Activated T-cell treated with anti-CD3 and anti-CD28 coated beads for 48 hours (primary cell): ENCODE data around the gene LRRFIP1.

Experiments
- DNase-seq: peaks from one replicate; pipeline ENCODE4 v3.0.0-alpha.2; 2020; ENCODE audit warnings: low read depth

The LRRFIP1 gene

DNA sequence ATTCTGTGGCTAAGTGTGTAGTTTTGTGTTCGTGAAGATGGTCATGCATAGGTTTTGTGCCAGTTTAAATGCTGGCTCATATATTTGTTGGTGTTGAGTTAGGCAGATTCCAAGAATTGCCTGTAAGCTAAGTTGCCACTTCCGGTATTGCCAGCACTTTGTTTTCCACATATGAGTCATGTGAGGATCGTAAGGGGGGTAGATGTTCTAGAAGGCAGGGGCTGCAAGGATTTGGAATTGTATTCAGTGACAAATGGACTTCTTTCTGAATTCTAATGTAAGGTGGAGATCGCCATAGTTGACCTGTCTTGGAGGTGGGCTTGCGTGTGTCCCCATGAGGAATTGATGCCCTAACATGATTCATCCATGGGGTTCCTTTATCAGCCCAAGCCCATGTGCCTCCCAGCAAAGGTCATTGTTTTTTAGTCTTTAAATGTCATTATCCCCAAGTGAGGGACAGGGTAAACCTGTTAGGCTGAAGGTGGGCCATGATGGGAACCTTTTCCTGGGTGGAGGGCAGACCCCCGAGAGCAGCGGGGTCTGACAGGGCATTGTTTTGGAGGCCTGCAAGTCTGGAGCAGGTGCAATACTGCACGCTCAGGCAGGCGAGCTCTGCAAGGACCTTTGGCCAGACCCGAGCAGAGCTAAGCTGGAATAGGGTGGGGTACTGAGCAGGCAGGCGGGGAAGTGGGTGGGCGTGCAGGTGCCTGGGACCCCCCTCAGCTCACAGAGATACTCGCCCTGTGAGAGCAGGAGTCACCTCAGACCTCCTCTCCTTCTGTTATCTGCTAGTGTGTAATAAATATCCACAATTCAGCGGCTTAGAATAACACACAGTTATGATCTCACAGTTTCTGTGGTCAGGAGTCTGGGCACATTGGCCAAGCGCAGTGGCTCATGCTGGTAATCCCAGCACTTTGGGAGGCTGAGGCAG lies 77.4 kb downstream of the LRRFIP1 start:
- DNase-seq = no peak

DNA sequence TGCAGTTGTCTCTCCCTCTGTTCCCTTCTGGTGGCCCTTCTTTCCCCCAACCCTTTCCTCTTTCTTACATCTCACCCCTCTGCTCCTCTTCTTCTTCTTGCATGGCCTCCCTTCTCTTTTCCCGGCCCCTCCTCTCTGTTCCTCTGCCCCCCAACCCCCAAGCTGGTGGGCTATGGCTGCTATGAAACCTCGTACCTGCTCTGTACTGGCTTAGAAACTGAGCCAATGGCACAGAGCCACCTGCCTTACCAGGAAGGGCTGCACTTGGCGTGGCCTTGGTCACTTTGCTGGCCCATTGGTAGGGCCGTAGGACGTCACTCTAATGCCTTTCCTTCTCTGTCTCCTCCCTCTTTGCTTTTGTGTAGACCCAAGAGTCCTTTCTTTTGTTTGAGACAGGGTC lies 78.9 kb downstream of the LRRFIP1 start:
- DNase-seq = no peak

DNA sequence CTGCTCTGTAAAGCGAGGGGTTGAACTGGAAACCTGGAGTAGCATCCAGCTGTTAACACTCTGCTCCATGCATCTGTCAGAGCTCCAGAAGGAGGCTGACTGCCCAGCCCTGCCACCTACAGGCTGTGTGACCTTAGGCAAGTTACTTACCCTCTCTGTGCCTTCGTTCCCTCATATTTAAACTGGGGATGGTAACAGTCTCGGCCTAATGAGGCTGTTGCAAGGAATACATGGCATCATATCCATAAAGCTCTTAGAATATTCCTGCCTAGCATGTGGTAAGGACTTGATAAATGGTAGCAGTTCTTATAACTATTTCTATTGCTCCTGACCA lies 80.6 kb downstream of the LRRFIP1 start:
- no peak for DNase-seq

DNA sequence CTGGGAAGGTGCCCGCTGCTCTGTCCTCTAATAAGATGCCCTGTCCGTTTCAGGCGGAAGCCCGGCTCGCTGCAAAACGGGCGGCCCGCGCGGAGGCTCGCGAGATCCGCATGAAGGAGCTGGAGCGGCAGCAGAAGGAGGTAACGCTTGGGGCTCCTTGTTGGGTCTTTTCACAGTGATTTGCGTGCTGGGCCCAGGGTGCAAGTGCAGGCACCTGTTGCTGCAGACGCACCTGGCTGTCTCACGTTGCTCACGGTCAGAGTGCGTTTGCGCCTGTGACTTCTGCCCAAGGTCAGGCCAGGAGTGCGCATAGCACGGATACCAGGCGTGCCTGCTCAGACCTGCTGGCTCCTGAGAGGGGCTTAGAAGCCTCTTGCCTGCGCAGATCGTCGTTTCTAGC lies 81.1 kb downstream of the LRRFIP1 start:
- DNase-seq = no peak

DNA sequence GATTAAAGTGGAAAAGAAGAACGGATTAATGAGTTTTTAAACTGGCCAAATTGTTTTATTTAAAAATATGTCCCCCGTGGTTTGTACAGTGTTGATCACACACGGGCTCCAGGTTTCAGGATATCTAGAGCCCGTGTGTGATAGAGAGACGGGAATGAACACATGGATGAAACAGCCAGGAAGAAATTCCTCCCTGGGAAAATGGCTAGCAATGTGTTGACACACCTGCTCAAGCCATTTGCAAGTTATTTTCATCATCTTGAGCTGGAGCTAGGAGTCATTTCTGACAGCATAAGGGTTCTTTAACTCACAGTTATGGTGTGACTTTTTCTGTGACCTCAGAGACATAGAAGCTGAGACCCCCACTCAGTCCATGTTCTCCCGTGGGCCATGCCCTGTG lies 81.6 kb downstream of the LRRFIP1 start:
- DNase-seq = no peak

DNA sequence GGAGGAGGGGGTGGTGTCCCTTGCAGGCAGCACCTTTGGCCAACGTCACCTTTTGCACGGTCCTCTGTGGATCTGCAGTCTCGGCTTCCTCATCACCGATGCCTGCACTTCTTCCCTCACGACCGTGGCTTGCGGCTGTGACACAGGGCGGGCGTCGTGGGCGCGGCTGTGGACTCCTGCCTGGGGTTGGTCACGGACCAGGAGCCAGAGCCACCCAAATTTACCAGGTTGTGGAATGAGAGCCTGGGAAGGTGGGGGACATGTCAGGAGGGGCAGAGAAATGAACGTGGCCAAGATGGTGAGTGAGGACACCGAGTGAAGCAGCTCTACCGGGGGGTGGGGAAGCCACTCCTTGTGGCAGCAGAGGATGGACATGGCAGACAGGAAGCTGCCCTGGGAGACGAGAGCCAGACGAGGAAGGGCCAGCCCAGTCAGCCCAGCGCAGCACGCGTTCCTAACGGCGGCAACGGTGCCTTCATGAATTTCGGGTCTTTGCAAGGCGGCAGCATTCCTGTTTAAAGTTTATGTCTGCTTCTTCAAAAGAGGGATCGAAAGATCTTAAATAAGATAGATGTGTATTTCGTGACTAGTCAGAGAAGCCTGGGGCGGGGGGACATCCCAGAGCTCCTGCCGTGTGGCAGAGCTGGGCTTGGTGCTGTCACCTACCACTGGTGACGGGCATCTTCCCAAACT lies 84.2 kb downstream of the LRRFIP1 start:
- no peak for DNase-seq

DNA sequence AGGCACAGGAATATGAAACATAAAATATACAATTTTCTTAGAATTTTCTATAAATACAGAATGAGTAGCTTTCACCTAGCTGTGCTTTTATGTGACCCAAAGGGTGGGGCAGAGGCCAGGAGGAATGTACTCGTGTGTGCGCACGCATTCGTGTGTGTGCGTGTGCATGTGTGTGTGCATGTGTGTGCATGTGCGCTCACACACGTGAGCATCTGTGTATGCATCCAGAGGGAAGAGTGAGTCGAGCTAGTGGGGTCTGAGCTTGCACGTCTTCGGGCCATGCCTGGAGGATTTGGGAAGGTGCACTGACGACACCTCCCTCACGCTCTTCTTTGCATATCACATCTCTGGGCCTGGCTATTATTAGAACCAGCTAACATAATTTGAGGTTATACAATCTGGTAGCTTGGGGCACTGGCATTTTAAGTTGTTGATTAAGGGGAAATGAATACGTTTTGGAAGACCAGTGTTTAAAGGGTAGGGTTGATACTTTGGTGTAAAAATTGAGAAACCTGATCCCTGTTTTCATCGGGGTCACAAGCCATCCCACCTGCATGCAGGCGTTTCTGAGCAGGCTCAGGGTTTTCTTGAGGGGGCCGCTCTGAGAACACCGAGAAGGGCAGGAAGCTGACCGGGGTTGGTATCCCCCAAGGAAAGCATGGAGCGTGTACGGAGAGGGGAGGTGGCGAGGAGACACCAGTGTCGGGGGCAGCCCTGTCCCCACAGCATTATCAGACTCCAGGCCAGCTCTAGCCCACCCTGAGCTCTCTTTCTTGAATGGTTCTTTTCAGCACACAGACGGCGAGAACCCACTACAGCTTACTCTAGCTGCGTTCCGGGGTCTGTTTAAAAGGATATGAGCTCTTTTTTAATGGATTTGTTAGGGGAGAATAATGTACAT lies 85.3 kb downstream of the LRRFIP1 start:
- no peak for DNase-seq

DNA sequence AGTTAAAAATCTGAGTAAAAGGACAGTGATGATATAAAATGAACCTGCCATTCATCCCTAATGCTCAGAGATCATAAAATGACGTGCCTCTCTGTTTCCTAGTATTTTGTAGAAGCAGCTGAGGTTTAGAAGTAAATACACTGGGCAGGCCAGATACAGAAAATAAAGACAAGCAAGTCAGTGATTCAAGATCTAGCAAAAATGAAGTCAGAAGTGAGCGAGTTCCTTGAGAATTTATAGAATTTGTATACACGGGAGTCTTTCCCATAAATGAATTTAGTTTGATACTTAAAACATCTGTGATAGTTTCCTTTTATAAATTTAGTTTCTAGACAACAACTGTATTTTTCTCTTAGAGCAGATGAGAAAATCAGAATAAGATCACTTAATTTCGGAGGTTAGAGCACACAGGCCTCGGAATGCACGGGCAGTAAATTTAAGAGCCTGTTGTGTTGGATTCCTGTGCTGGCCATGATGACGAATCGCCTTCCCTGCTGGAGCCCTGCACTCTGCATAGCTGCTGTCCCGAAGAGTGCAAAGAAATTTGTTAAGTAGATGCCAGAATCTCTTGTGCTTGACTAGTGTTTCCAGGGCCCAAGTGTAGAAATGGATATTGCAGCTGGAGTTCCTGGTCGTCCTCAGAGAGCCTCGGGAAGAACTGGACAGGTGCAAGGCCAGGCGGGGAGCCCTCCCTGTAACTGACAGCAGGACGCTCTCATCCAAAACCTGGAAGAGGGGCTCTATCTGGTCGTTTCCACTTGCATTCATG lies 87.5 kb downstream of the LRRFIP1 start:
- no peak for DNase-seq

DNA sequence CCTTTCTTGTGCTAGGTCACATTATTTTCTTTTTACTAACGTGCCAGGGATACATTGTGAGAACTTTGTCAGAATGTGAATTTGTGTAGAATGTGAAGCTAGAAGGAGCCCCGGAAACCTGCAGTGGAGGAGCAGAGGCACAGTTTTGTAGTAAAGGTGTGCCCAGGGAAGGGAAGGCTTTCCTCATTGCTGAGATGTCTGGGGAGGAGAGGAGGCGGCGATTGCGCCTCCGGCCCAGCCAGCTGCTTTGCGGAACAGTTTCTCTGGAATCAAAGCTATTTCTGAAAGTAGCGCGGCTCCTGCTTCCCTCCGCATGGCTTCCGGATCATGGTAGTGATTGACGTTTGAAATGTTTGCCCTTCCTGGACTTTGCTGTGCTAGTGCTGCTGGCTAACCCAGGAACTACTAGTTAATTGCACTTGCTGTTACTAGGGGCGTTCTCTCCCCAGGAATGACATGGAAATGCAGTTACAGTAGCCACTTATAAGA lies 88.1 kb downstream of the LRRFIP1 start:
- DNase-seq = no peak

DNA sequence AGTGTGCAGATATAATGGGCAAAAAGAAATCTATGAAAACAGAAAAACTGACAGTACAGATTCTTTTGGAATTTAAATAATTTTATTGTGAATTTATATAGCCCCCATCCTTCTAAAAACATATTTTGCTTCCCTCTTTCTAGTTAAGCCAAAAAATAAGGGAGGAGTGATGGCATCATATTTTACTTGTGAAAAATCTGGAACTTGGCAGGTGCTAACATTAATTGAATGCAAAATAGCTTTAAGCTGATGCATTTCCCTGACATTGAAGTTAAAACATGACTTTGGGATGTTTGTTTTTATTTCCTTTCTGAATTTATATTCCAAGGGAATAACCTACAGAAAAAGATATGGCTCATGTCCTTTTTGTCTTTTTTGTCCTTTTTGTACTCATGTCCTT lies 88.6 kb downstream of the LRRFIP1 start:
- DNase-seq = no peak

DNA sequence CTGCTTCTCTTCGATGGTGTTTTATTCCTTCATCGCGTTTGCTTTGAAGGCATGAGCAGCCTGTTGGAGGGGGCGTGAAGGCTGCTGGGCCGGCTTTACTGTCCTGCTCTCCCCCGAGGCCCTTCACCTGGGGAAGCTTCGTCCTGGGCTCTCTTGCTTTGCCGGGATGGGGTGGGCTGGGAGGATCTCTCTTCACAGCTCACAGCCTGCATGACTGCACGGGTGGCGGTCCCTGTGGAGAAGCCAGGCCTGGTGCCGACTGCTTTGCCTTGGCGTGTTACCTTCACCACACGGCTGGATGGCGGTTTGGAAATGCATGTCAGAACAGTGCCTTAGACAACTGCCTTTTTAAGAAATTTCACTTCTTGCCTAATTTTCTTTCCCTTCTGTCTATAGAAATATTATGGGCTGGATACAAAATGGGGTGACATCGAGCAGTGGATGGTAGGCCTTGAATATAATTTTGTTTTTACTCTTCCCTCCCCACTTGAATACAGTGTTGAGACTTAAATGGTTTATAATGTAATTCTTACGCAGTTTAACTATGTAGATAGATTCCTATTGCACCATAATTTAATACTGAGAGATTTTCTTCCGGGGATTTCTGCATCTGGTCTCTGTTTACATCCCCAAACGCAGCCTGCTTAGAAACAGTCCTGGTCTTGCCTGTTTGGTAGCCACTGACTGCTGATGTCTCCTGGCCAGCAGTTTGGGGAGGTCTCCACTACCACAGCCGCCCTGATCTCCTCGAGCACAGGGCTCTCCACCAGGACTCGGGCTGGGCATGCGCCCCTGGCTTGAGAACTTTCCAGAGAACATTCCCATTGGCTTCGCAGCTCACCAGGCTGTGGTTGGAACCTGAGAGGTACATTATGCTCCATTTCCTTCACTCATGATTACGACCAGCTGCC lies 90.2 kb downstream of the LRRFIP1 start:
- DNase-seq = no peak

DNA sequence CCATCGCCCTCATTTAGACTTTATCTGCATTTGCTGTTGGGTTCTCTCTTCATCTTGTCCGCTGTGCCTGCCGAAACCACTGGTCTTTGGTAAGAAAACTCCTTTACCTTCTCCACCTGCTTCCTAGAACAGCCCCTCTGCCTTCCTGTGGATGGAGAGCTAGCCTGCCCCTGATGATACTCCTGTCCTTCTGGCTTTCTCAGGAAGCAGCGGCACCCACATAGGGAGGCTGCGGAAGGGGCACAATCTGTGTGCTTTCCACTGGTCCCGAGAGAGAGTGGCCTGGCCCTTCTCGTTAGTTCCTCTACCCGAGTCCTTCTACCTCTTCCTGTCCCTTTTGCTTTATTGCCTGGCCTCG lies 90.9 kb downstream of the LRRFIP1 start:
- DNase-seq = no peak

DNA sequence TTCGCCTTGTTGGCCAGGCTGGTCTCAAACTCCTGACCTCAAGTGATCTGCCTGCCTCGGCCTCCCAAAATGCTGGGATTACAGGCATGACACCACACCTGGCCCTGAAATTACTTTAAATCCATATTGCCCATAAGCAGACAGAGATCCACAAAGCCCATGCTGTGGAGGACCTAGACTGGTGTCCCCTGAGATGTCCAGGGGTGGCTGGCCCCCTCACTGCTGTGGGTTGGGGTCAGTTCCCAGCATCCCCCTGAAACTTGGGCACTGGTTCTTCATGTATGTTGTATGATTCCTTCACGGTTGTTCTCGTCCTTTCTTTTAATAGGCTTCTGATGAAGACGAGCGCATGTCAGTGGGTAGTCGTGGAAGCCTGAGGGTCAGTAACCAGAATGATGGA lies 93.1 kb downstream of the LRRFIP1 start:
- no peak for DNase-seq

DNA sequence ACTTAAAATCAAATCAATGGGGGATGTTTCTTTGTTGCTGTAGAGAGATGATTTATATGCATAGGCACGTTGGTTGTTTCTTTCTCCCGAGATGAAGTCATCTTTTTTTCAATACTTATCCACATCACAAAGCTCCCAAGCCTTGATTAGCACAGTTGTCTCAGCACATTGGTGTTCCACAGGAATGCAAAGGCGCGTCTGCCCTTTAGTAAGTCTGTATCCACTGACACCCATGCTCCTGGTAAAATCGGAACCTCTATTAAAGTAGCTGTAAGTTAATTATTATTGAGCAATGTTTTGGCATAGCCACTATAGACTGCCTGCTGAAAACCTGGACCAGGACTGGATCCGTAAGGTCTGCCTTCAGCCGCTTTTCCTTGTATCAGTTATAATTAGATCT lies 93.6 kb downstream of the LRRFIP1 start:
- DNase-seq = no peak

DNA sequence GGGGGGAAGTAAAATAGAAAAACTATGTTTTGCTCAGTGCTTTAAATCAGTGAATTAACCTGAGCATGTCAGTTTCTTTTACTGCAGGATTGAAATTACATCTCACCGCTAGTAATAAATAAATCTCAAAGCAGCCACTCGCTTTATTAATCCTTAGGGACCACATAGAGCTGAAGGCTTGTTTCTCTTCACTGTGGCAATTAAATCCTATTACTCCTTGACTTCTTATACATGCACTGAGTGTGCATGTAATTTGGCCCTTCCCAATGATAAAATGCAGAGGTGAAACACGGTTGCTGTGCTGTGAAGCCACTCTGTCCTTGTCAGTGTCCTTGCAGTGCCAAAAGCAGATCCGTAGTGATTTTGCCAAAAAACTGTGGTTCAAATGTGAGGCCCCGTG lies 94.1 kb downstream of the LRRFIP1 start:
- no peak for DNase-seq

DNA sequence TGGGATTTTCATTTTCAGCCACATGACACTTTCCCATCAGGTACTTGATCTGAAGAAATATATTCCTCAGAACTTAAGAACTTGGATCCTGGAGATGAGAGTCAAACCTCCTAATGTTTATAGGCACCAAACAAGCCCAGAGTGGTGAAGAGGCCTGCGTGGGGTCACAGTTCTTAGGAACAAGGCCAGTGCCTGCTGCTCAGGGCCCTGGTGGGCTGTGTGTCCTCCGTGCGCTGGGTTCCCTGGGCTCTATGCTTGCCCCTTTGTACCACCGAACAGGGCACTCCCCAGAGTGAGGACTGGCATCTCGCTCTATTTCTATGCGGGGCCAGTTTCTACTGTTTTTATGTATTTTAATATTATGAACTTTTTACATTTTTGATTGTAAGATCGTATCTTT lies 95.2 kb downstream of the LRRFIP1 start:
- DNase-seq = no peak

DNA sequence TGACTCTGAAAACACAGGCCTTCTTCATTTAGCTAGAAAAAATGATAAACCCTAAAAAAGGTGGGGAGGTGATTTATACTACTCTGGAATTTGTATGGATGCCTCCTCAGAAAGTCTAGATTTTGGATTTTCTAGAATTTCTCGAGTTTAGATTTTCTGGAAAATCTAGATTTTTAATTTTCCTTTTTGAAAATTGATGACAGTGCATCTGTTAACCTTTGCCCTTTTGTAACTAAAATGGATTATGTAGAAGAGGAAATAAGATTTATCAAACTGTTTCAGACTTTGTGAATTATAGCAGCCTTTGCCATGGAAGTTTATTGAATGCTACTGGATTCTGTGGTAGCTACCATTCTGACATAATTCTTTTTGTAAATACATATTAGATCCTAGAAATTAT lies 95.6 kb downstream of the LRRFIP1 start:
- DNase-seq = no peak

DNA sequence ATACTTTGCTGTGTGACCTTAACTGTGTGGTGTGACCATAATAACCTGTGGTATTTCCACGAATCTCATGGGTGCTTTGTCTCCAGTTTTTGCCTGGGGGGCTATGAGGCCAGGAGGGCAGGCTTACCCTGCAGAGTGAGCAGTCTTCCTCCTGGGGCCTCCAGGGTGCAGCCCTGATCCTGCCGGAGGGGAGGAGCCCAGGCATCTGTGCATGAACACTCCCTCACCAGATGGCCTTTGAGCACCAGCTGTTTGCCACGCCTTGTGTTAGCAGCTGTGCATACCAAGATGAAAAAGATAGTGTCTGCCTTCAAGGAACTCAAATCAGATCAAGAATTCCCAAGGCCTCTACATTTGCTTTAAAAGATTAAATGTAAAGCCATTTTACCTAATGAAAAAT lies 96.2 kb downstream of the LRRFIP1 start:
- DNase-seq = no peak

DNA sequence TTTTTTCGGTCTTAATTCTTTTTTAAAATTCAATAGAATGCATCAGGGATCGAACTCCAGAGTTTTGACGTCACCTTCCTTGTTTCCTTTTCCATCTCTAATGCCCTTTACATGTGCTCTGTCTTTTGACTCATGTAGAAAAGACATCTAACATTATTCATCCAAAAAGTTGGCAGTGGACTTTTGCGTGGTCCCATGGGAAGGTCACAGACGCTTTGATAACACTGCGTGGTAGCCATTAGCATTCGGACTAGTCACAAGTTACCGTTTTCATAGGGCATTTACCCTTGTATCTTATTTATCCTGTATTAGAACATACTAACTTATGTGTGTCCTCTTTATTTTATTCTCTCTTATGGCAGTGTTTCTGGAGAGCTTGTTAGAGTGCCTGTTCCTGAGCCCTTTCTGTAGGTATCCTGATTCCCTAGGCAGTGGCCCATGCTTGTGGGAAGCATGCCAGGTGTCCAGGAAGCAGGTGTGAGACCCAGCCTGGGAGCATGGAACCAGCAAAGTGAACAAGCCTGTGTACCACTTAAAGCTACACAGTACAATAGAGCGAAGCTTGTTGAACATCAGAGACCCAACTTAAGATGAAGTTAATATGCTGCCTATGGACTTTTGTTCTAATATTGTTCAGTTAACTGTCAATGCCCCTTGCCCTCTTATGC lies 97.6 kb downstream of the LRRFIP1 start:
- no peak for DNase-seq

DNA sequence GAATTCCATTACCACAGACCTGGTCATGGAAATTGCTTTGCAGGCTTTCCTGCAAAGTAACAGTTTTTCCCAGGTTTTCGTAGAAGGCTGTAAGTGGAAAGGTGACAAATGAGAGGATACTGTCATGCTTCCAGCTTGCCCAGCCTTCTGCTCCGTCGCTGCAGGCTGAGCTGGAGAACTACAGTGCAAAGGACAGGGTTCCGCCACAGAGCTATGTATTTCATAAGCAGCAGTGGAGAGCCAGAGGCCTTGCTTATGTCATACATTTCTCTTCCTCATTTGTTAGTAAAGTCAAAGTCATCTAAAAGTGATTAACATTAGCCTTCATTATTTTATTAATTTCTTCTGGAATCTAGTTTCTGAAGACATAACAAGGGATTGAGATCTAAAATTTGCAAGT lies 98.3 kb downstream of the LRRFIP1 start:
- no peak for DNase-seq
